HG03342 (cell line): ENCODE measurements around the gene USP24.

Source experiments
- ATAC-seq: cut with Tn5 transposase; IDR thresholded peaks from one replicate; pipeline ENCODE4 v1.9.1; 2021; ENCODE audit warnings: mild to moderate bottlenecking, moderate library complexity; ENCODE audit not compliant: unreplicated experiment

USP24 gene

GRCh38 chr1:55055951-55056631, 159.1 kb downstream of the USP24 start:
- no peak for ATAC-seq

GRCh38 chr1:55055084-55055882, 159.9 kb downstream of the USP24 start:
- ATAC-seq = no peak

GRCh38 chr1:55054396-55054795, 160.8 kb downstream of the USP24 start:
- no peak for ATAC-seq

GRCh38 chr1:55053265-55053954, 161.8 kb downstream of the USP24 start:
- ATAC-seq = no peak

GRCh38 chr1:55052221-55053142, 162.7 kb downstream of the USP24 start:
- ATAC-seq = no peak

- ATAC-seq = no peak
These were observed 163.5 kb downstream of the USP24 start for GRCh38 chr1:55051621-55052020.

GRCh38 chr1:55051169-55051568, 164.0 kb downstream of the USP24 start:
- no peak for ATAC-seq

GRCh38 chr1:55050283-55050682, 164.9 kb downstream of the USP24 start:
- ATAC-seq = no peak

- ATAC-seq = no peak
These were observed 165.3 kb downstream of the USP24 start for GRCh38 chr1:55049914-55050278.

GRCh38 chr1:55049271-55049913, 165.8 kb downstream of the USP24 start:
- ATAC-seq = no peak

GRCh38 chr1:55048453-55049270, 166.5 kb downstream of the USP24 start:
- ATAC-seq = no peak

GRCh38 chr1:55047611-55048010, 167.6 kb downstream of the USP24 start:
- ATAC-seq = no peak

GRCh38 chr1:55046871-55047270, 168.3 kb downstream of the USP24 start:
- no peak for ATAC-seq

GRCh38 chr1:55045430-55045829, 169.7 kb downstream of the USP24 start:
- ATAC-seq = no peak

- no peak for ATAC-seq
These were observed 170.4 kb downstream of the USP24 start for GRCh38 chr1:55044617-55045397.

GRCh38 chr1:55043726-55044125, 171.4 kb downstream of the USP24 start:
- ATAC-seq = no peak

GRCh38 chr1:55043011-55043410, 172.2 kb downstream of the USP24 start:
- ATAC-seq = no peak

- ATAC-seq = no peak
These were observed 173.6 kb downstream of the USP24 start for GRCh38 chr1:55041613-55042012.
